GM10248 (cell line): ENCODE results near the gene SELENOM.
A peak's percentile ranks its signal among the peaks of the same experiment; 100 is the strongest.

Source experiments
- CTCF ChIA-PET: fragments of 300-600 bp; sonication (Branson Sonifier 250); formaldehyde crosslinking; extraction: SDS; loops from one replicate; lab custom pipeline; 2021; ENCODE audit warnings: antibody characterized with exemption; lab: Yijun Ruan, JAX
- POLR2A ChIA-PET: fragments of 350-650 bp; sonication (Branson Sonifier 250); formaldehyde crosslinking; extraction: SDS; loops from one replicate; lab custom pipeline; 2020; ENCODE audit warnings: antibody characterized with exemption; lab: Yijun Ruan, JAX
- DNase-seq: peaks from one replicate; pipeline ENCODE4 v3.0.0; 2012; ENCODE audit errors: extremely low spot score
- TF ChIP-seq, protein P1 (sequence below): IDR thresholded peaks from 2 replicates; pipeline ENCODE4 v1.5.1; 2012; ENCODE audit warnings: mild to moderate bottlenecking, low read depth; ENCODE audit errors: extremely low read depth, missing control alignments, control extremely low read depth

SELENOM gene

DNA sequence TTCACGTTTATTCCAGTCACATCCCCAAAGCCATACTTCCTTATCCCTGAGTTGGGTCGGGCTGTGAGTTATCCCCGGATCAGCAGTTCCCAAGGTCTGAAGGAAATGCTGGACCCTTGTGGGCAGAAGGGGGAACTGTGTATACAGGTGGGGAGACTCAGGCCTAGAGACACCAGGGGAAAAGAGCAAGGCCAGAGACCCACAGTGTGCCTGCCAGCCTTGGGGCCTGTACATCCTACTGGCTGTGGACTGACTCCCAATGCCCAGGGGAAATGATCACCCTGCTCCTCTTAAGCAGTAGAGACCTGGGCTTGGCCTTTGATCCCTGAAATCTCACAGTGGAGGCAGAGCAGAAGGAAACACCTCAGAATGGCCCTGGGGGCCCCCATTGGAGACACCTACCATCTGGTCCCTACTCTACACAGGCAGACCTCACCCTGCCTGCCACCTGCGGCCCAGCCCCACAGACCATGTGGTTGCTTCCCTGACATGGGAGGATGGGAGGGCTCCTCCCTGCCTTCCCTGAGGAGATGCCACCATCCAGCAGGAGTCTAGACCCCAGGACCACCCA, 1.3 kb downstream of the SELENOM start:
- TF ChIP-seq, protein P1, sequence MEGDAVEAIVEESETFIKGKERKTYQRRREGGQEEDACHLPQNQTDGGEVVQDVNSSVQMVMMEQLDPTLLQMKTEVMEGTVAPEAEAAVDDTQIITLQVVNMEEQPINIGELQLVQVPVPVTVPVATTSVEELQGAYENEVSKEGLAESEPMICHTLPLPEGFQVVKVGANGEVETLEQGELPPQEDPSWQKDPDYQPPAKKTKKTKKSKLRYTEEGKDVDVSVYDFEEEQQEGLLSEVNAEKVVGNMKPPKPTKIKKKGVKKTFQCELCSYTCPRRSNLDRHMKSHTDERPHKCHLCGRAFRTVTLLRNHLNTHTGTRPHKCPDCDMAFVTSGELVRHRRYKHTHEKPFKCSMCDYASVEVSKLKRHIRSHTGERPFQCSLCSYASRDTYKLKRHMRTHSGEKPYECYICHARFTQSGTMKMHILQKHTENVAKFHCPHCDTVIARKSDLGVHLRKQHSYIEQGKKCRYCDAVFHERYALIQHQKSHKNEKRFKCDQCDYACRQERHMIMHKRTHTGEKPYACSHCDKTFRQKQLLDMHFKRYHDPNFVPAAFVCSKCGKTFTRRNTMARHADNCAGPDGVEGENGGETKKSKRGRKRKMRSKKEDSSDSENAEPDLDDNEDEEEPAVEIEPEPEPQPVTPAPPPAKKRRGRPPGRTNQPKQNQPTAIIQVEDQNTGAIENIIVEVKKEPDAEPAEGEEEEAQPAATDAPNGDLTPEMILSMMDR, result no peak
- POLR2A ChIA-PET, result no interaction called here
- CTCF ChIA-PET, result interaction anchor here (1.5 to 2.1 kb wide), 3 partner anchors 10 to 30 kb away, joined by 3 to 16 read pairs (median 5); no protein-coding TSS in a partner anchor
- DNase-seq, result no peak

DNA sequence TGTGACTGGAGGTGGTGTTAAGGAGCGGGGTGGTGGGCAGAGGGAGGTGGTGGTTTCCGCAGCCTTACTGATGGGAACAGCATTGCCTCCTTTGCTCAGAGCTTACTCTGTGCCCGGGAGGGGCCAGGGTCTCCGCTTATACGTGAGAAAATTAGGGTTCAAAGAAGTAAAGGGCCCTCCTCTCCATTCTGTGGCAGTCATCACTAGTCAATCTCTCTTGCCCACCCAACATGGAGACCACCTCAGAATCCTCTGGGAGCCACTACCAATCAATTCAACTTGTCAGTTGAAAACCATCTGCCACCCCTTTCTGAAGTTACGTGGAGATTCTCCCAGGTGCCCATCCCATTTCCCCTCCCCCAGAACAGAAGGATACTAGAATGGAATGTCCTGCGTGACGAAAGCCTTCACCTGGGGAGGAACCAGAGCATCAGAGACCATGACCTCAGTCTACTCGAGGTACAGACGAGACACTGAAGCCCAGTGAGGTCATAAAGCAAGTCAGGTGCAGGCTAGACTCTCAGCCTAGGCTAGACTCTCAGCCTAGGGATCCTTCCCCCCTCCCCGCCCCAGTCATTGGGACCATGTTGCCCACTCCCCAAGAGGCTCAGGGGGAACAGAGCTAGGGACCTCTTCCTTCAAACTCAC, 2.0 kb downstream of the SELENOM start:
- CTCF ChIA-PET, result interaction anchor here (1.4 to 1.5 kb wide), 2 partner anchors 21 to 167 kb away, joined by 4 to 5 read pairs; no protein-coding TSS in a partner anchor
- TF ChIP-seq, protein P1, result no peak
- DNase-seq, result no peak
- POLR2A ChIA-PET, result no interaction called here

DNA sequence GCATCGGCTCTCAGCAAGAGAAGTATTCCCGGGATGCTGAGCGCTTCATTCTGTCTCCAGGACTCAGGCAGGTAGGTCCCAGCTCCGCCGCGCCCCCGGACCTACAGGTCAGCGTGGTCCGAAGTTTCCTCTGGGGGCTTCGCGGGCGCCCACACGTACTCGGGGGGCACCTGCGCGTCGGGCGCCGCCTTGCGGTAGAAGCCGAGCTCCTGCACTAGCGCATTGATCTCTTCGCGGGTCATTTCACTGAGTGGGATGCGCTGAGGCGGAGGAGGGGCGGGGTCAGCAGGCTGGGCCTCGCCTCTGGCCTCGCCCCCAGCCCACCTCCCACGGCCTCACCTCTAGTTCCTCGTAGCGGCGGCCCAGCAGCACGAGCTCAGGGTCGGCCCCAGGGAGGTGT, 2.5 kb downstream of the SELENOM start:
- CTCF ChIA-PET, result interaction anchor here (1.4 to 2.0 kb wide), 4 partner anchors 15 to 168 kb away, joined by 4 to 6 read pairs (median 5); no protein-coding TSS in a partner anchor
- TF ChIP-seq, protein P1, result peak; percentile 19
- POLR2A ChIA-PET, result no interaction called here

DNA sequence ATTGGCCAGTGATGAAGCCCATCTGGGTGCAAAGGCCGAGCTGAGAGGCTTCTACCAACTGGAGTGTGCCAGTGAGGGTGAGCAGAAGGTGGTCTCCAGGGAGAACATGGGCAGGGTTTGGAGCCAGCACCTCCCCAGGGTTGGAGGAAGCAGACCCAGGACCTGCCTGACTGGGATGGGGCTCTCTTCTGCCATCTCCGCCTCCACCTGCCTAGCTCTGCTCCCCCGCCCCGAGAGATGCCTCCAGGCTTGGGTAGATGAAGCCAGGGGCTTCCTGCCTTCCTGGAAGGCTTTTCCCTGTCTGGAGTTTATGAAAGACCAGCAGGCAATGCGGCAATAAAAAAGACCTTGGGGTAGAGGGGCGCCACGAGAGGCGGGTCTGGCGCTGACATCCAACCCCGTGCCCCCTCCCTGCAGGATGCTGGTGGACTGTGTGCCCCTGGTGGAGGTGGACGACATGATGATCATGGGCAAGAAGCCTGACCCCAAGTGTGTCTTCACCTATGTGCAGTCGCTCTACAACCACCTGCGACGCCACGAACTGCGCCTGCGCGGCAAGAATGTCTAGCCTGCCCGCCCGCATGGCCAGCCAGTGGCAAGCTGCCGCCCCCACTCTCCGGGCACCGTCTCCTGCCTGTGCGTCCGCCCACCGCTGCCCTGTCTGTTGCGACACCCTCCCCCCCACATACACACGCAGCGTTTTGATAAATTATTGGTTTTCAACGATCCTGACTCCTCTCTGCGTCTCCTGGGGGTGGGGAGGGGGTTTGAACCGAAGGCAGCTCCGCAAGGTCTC, 3.3 kb downstream of the SELENOM start:
- TF ChIP-seq, protein P1, result no peak
- POLR2A ChIA-PET, result no interaction called here
- DNase-seq, result no peak
- CTCF ChIA-PET, result interaction anchor here (1.4 to 3.0 kb wide), 6 partner anchors 14 to 168 kb away, joined by 3 to 15 read pairs (median 5); no protein-coding TSS in a partner anchor

More for the DNA sequence above, 2.5 kb downstream of the SELENOM start:
- DNase-seq, result peak; percentile 49

DNA sequence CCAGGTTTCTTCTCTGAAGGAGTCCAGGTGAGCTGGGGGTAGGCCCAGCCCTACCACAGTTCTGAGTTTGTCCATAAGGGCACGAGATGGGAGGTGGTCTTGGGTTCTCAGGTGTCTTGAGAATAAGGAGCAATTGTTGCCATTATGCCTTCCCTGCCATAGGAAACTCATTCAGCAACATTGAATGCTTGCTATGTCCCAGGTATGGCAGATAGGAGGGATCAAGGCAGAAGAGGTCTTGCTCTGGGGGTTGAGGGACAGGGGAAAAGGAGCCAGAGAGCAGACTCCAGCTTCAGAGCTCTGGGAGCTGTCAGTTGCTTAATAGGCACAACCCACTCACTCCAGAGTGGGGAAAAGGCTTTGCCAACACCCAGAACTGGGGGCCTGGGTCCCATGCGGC, 4.3 kb downstream of the SELENOM start:
- ChIA-PET POLR2A (no interaction called here), CTCF (interaction anchor here (1.6 to 3.0 kb wide), 4 partner anchors 13 to 20 kb away, joined by 3 to 15 read pairs (median 6); no protein-coding TSS in a partner anchor)
- no peak for DNase-seq
- TF ChIP-seq, protein P1, result no peak
